ENCODE measurements around the gene C11orf16.
"Not testable (repeated sequence)": the region's sequence is repeated elsewhere in the genome, so short reads cannot be mapped to it uniquely, and the experiment has no call there.

The C11orf16 gene

GRCh38 chr11:8935789-8936188 is 3.0 kb upstream of the C11orf16 start:
- DNase-seq = not testable (repeated sequence)

- no peak for DNase-seq
Measured at GRCh38 chr11:8934742-8935488, 2.2 kb upstream of the C11orf16 start.

GRCh38 chr11:8933931-8934330 is 1.2 kb upstream of the C11orf16 start:
- no peak for DNase-seq

- no peak for DNase-seq
Measured at GRCh38 chr11:8930456-8931175, 2.1 kb downstream of the C11orf16 start.

GRCh38 chr11:8928981-8929615 is 3.6 kb downstream of the C11orf16 start:
- no peak for DNase-seq

GRCh38 chr11:8928205-8928604 is 4.5 kb downstream of the C11orf16 start:
- no peak for DNase-seq

- DNase-seq = no peak
Measured at GRCh38 chr11:8927233-8927632, 5.5 kb downstream of the C11orf16 start.

GRCh38 chr11:8926236-8926635 is 6.5 kb downstream of the C11orf16 start:
- DNase-seq = no peak

GRCh38 chr11:8925711-8926110 is 7.0 kb downstream of the C11orf16 start:
- no peak for DNase-seq

- no peak for DNase-seq
Measured at GRCh38 chr11:8922691-8923090, 10.1 kb downstream of the C11orf16 start.

GRCh38 chr11:8917157-8917825 is 15.5 kb downstream of the C11orf16 start:
- DNase-seq = no peak

GRCh38 chr11:8914661-8915018 is 18.1 kb downstream of the C11orf16 start:
- no peak for DNase-seq

- DNase-seq = peak; percentile 57
Measured at GRCh38 chr11:8913961-8914660, 18.6 kb downstream of the C11orf16 start.

- peak; percentile 91 for DNase-seq
Measured at GRCh38 chr11:8911029-8911823, 21.5 kb downstream of the C11orf16 start, which contains the start of gene AKIP1. AKIP1 (plus strand) TSS chr11:8911189; CDS start chr11:8911450, 261 bp downstream.

GRCh38 chr11:8910649-8911026 is 22.1 kb downstream of the C11orf16 start:
- no peak for DNase-seq

GRCh38 chr11:8908099-8908498 is 24.6 kb downstream of the C11orf16 start:
- no peak for DNase-seq

- no peak for DNase-seq
Measured at GRCh38 chr11:8907116-8907515, 25.6 kb downstream of the C11orf16 start.

- no peak for DNase-seq
Measured at GRCh38 chr11:8905528-8906165, 27.1 kb downstream of the C11orf16 start.

GRCh38 chr11:8899119-8899753 is 33.5 kb downstream of the C11orf16 start:
- DNase-seq = no peak

- DNase-seq = not testable (repeated sequence)
Measured at GRCh38 chr11:8891185-8891584, 41.6 kb downstream of the C11orf16 start.

GRCh38 chr11:8886322-8886721 is 46.4 kb downstream of the C11orf16 start:
- DNase-seq = no peak
